ENCODE results near the gene CRIP3.
"Not testable (repeated sequence)": the region's sequence is repeated elsewhere in the genome, so short reads cannot be mapped to it uniquely, and the experiment has no call there.

Gene CRIP3, protein sequence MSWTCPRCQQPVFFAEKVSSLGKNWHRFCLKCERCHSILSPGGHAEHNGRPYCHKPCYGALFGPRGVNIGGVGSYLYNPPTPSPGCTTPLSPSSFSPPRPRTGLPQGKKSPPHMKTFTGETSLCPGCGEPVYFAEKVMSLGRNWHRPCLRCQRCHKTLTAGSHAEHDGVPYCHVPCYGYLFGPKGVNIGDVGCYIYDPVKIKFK

DNA sequence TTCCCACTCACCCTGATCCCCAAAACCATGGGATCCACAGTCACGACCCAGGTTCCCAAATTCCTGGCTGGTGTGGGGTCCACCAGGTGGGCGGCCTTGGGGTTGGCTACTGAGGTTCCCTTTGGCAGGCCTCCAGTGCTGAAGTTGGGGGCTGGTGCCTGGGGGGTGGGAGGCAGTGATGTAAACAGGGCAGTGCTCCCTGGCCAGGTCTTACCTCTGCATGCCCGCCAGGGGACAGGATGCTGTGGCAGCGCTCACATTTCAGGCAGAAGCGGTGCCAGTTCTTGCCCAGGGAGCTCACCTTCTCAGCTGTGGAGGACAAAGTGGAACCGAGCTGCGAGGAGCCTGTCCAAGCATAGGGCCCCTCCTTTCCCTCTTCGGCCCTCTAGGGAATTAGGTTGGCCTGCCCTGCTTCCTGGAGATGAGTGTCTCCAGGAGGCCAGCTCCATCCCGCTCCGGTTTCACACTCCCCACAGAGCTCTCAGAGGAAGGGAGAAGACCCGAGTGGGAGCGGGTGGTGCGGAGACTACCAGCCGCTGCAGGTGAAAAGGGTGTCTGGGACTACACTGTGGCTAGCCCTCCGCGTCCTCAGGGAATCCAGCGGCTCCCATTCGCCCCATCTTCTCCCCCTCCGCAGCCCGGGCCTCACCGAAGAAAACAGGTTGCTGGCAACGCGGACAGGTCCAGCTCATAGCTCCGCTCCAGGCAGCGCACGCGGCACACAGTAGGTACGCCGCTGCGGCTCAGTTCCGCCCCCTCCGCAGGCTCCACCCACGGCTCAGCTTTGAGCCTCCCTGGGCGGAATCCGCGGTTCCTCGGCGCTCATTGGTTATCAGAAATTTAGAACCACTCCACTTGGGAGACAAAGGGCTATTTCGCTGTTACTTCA lies at the start of gene CRIP3:
Gene CRIP3, minus strand, starts transcription at position 726 of the 889 bp plus-strand sequence. Its CDS starts 34 bp downstream, at position 692.
- no peak for DNase-seq (ENCODE audit: low read depth)

DNA sequence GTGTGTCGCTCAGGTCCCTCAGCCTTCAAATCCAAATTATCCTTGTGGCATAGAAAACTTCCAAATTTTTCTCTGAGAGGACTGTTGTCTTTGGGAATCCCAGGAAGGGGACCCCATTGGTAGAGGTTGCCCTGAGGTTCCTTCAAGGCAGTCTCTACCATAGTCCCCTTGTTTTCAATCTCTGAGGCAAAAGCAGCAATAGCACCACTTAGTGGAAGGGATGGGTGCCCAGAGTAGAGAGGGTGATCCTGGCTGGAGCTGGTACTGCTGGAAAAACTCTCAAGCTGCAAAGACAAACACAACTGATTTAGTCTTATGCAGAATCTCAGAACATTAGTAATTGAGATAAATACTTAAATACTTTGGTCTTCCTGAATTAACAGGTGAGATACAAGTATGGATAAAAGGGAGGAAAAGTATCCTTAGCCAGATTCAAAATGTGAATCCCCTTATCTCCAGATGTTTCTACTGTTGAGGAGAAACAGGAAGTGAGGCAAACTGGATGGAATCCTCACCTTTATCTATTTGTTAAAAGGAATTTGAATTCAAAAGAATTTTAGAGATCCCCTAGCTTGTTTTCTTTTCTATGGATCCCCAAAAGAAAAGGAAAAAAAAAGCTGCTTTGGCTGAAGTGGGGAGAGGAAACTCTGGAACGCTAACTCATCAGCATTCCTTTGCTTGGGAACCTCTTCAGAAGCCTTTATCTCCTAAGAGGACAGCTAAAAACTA lies 47.4 kb upstream of the CRIP3 start:
- DNase-seq (ENCODE audit: low read depth) = peak; percentile 17

DNA sequence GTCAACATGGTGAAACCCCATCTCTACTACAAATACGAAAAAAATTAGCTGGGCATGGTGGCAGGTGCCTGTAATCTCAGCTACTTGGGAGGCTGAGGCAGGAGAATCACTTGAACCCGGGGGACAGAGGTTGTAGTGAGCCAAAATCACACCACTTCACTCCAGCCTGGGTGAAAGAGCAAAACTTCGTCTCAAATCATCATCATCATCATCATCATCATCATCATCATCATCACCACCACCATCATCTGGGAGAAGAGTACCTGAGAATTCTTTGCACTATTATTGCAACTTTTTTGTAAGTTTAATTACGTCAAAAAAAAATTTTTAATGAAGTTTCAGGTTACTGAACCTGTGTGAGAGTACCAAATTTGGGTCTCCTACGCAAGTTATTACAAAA lies 43.3 kb upstream of the CRIP3 start:
- not testable (repeated sequence) for DNase-seq (ENCODE audit: low read depth)

DNA sequence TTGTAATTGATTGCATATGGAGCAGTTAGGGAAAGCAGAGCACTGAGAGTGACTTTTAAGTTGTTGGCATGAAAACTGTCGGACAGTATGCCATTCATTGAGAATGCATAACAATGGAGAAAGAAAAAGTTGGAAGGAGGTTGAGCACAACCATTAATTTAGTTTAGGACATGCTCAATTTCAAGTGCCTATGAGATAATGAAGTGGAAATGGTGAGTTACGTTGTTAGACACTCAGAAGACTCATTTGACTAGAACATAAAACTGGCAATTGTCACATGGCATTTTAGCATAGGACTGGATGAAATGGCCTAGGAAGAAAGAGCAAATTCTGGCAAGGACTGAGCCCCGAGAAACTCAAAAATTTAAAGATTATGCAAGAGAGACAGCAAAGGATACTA lies 38.8 kb upstream of the CRIP3 start:
- no peak for DNase-seq (ENCODE audit: low read depth)

DNA sequence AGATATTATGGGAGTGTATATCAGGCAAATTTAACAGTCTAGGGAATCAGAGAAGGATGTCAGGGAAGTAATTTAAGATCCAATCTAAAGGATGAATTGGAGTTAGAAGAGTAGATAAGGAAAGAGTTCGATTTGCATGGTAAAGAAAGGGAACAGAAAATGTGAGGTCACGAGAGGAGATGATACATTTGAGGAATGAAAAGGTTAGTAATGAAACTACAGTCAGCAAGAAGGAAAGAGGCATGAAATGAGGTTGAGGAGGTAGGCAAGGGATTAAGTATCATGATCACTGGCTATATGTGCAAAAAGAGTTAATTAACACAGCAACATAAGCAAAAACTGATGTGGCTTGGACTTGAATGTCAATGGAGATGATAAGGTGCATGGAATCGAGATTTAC lies 38.4 kb upstream of the CRIP3 start:
- no peak for DNase-seq (ENCODE audit: low read depth)

GRCh38 chr6:43346243-43346642 lies 37.6 kb upstream of the CRIP3 start:
- not testable (repeated sequence) for DNase-seq (ENCODE audit: low read depth)

DNA sequence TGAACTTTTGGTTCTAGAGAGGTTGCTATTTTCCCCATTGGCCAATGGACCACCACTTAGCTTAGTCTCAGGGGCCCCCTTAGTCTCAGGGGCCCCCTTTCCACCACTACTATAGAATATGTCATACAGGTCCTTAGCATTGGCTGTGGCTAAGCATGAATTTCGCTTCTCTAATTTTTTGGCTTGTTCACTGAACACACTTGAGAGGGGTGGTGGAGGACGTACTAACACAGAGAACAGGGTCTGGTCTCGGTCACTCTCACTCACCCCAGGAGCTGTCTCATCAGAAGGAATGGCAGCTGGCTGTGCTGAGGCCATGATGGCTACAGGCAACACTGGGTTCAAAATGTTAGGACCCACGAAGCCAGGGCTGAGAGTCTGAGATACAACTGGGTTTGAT lies 30.5 kb upstream of the CRIP3 start:
- no peak for DNase-seq (ENCODE audit: low read depth)

DNA sequence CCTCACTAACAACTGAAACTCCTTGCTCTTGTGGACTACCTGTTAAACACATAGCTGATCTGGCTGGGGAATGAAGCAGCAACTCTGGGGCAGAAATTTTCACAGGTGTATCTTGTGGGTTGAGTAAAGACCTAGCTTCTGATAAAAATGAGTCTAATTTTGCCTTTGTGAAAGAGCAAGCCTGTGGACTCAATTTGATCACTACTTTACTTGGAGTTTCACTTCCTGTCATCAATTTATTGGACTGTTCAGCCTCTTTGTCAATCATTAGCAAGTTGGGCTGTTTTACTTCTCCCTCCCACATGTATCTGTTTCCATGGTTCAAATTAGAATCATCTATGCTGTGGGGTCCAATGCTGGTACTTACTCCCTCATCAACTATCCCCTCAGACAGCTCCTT lies 29.6 kb upstream of the CRIP3 start:
- no peak for DNase-seq (ENCODE audit: low read depth)

- no peak for DNase-seq (ENCODE audit: low read depth)
Observed at GRCh38 chr6:43336382-43336781, 27.8 kb upstream of the CRIP3 start.

DNA sequence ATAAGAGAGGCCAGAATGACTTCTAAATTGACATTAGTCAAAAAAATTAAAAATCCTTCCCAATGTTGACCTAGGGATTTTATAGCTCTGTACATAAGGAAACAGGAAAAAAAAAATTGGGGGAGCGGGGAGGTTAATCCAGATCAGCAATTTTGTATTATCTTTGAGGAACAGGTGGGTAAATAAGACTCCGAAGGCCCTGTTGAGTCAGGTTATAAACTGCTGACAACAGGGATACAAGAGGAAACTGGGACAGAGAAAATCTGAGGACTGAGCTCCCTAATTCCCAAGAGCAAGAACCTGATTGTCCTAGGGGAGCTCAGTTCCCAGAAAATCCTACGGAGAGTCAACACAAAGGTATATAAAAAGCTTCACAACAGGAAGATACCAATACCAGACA lies 26.8 kb upstream of the CRIP3 start:
- DNase-seq (ENCODE audit: low read depth) = no peak

GRCh38 chr6:43334466-43335095 lies 26.0 kb upstream of the CRIP3 start:
- peak; percentile 62 for DNase-seq (ENCODE audit: low read depth)

DNA sequence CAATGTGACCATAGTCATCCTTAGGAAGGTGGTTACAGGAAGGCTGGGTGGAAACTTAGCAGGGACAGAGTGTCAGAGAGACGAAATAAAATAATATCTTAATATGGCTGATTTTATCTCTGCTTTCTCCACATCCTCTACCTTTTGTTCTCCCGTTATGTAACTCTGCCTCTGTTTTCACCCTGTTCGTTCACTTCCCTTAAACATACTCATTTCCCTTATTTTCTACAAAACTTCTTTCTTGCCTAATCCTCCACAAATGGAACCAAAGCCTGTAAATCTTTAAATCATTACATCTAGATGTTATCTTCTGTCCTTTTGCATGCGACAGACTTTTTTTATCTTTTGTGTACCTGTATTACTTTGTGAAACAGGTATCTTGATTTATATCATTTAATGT lies 23.3 kb upstream of the CRIP3 start:
- DNase-seq (ENCODE audit: low read depth) = no peak

- DNase-seq (ENCODE audit: low read depth) = no peak
Observed at GRCh38 chr6:43331470-43331869, 22.8 kb upstream of the CRIP3 start.

- DNase-seq (ENCODE audit: low read depth) = no peak
Observed at GRCh38 chr6:43328528-43328927, 19.9 kb upstream of the CRIP3 start.

DNA sequence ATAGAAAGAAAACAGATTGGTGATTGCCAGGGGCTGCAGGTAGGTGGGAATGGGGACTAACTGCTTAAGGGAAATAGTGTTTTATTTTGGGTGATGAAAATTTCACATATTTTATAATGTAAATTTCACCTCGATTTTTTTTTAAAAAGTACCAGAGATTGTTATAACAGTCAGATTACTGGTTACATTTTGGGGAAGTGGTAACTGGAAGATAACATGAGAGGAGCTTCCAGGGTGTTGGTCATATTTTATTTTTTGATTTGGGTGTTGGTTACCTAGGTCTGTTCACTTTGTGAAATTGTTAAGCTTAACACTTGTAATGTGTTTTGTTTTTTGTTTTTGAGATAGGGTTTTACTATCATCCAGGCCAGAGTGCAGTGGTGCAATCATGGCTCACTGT lies 17.2 kb upstream of the CRIP3 start:
- no peak for DNase-seq (ENCODE audit: low read depth)

GRCh38 chr6:43318011-43318410 lies 9.4 kb upstream of the CRIP3 start:
- DNase-seq (ENCODE audit: low read depth) = no peak

- DNase-seq (ENCODE audit: low read depth) = no peak
Observed at GRCh38 chr6:43313813-43314212, 5.2 kb upstream of the CRIP3 start.

GRCh38 chr6:43311666-43312065 lies 3.0 kb upstream of the CRIP3 start:
- DNase-seq (ENCODE audit: low read depth) = no peak

GRCh38 chr6:43310624-43311023 lies 2.0 kb upstream of the CRIP3 start:
- no peak for DNase-seq (ENCODE audit: low read depth)

- DNase-seq (ENCODE audit: low read depth) = no peak
Observed at GRCh38 chr6:43310134-43310533, 1.5 kb upstream of the CRIP3 start.

DNA sequence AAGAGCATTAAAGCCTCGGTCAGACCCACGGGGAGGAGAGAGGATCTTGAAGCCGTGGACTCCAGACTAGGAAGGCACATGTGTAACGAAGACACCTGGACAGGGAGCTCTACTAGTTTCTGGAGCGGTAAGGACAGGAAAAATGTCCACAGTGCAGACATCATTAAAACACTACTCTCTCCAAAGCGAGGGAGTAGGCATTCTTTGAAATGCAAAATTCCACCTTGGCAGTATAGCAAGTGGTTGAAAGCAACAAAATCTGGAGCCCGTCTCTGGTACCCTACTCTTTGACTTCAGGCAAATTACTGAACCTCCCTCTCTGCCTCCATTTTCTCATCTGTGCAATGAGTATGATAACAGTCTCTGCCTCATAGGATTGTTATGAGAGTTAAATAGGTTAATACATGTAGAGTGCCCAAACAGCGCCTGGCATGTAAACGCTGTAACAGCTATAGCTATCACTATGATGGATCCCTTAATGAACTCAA lies 408 bp upstream of the CRIP3 start:
- DNase-seq (ENCODE audit: low read depth) = no peak

DNA sequence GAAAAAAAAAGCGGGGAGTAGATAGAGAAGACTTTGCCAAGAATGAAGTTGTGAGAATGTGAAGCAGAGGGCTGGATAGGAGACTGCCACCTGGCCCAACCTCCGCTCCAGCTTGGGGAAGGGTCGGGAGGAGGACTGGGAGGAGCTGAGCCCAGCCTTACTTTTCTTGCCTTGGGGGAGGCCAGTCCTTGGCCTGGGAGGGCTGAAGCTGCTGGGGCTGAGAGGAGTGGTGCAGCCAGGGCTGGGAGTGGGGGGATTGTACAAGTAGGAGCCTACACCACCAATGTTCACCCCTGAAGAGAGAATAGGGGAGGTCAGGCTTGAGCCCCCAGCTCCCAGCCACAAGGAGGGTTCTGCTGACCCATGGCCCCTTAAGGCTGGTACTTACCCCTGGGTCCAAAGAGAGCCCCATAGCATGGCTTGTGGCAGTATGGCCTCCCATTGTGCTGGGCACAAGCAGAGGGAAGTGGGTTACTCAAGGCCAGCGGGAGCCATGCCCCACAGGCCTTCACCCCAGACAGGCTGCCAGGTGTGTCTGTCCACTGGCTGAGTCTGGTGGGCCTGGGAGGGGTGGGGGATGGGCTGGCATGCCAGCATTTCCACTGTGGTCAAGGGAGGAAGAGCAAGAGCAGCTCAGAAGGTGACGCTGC lies 1.1 kb downstream of the CRIP3 start:
- no peak for DNase-seq (ENCODE audit: low read depth)

Measured in iris pigment epithelial cell (primary cell).